Measurements from ENCODE around the gene SUMO4. TPM values are rescaled to one million over a fixed set of nuclear protein-coding genes. Genes with fewer than 3 reads are reported as not detected.

Gene SUMO4
- total RNA-seq, 1 donor from 2014 or later: 0.82 TPM

GRCh38 chr6:149436647-149437046, 36.6 kb downstream of the SUMO4 start:
- DNase-seq (ENCODE audit: low spot score): no peak
- H3K4me2 ChIP-seq: no peak overlapping the region
- no peak overlapping the region for H3K27ac Mint-ChIP-seq
- no peaks in the 10 kb centered on the region for H3K9me3 ChIP-seq (ENCODE audit: low read depth)
- no peaks in the 10 kb centered on the region for H3K9me3 Mint-ChIP-seq
- no peak overlapping the region for H3K27ac ChIP-seq
- H3K36me3 Mint-ChIP-seq: no peaks in the 10 kb centered on the region
- no peaks in the 10 kb centered on the region for H3K36me3 ChIP-seq
- H3K4me1 ChIP-seq: peaks cover 2% of the 10 kb centered on the region
- no peaks in the 10 kb centered on the region for H4K20me1 ChIP-seq (ENCODE audit: low read depth)
- peaks cover 7% of the 10 kb centered on the region for H3F3A ChIP-seq (ENCODE audit: low read depth)
- TF ChIP-seq EZH2phosphoT487 (IDR thresholded peaks at IDR 0.05) (no peak), EZH2 (IDR thresholded peaks at IDR 0.05) (no peak), CTCF (IDR thresholded peaks at IDR 0.05) (no peak)
- H3K4me3 Mint-ChIP-seq: no peak overlapping the region
- no peaks in the 10 kb centered on the region for H3K79me2 ChIP-seq (ENCODE audit: low read depth)
- H2AFZ ChIP-seq (replicated peaks): no peak overlapping the region
- H3K27me3 Mint-ChIP-seq (ENCODE audit: insufficient read depth, low read depth): peaks cover 2% of the 10 kb centered on the region
- H3K9ac ChIP-seq: no peak overlapping the region
- peaks cover 13% of the 10 kb centered on the region for H3K4me1 Mint-ChIP-seq
- H3K27me3 ChIP-seq: no peaks in the 10 kb centered on the region
- H3K4me3 ChIP-seq: no peak overlapping the region

- H3K4me1 Mint-ChIP-seq: peaks cover 11% of the 10 kb centered on the region
- H3K27me3 Mint-ChIP-seq (ENCODE audit: insufficient read depth, low read depth): peaks cover 2% of the 10 kb centered on the region
- no peak overlapping the region for H3K4me3 Mint-ChIP-seq
- no peak overlapping the region for H3K4me2 ChIP-seq
- no peaks in the 10 kb centered on the region for H3K79me2 ChIP-seq (ENCODE audit: low read depth)
- no peaks in the 10 kb centered on the region for H3K9me3 Mint-ChIP-seq
- no peaks in the 10 kb centered on the region for H3K27me3 ChIP-seq
- H3F3A ChIP-seq (ENCODE audit: low read depth): peaks cover 5% of the 10 kb centered on the region
- H3K27ac ChIP-seq: no peak overlapping the region
- no peak for DNase-seq (ENCODE audit: low spot score)
- H3K9ac ChIP-seq: no peak overlapping the region
- no peak overlapping the region for H2AFZ ChIP-seq (replicated peaks)
- H3K36me3 Mint-ChIP-seq: no peaks in the 10 kb centered on the region
- no peaks in the 10 kb centered on the region for H3K36me3 ChIP-seq
- H3K4me1 ChIP-seq: no peaks in the 10 kb centered on the region
- no peaks in the 10 kb centered on the region for H4K20me1 ChIP-seq (ENCODE audit: low read depth)
- H3K27ac Mint-ChIP-seq: no peak overlapping the region
- H3K9me3 ChIP-seq (ENCODE audit: low read depth): no peaks in the 10 kb centered on the region
- no peak overlapping the region for H3K4me3 ChIP-seq
- TF ChIP-seq EZH2 (IDR thresholded peaks at IDR 0.05) (no peak), EZH2phosphoT487 (IDR thresholded peaks at IDR 0.05) (no peak)
Measured at GRCh38 chr6:149437212-149437611, 37.1 kb downstream of the SUMO4 start.

- Histone ChIP-seq H3K36me3 (no peaks in the 10 kb centered on the region), H3K4me1 (no peaks in the 10 kb centered on the region), H3K4me2 (no peak overlapping the region), H2AFZ (replicated peaks) (no peak overlapping the region), H3K79me2 (ENCODE audit: low read depth) (no peaks in the 10 kb centered on the region), H3F3A (ENCODE audit: low read depth) (no peaks in the 10 kb centered on the region), H4K20me1 (ENCODE audit: low read depth) (no peaks in the 10 kb centered on the region), H3K27me3 (no peaks in the 10 kb centered on the region), H3K27ac (no peak overlapping the region), H3K4me3 (no peak overlapping the region), H3K9me3 (ENCODE audit: low read depth) (no peaks in the 10 kb centered on the region), H3K9ac (no peak overlapping the region)
- H3K4me3 Mint-ChIP-seq: no peak overlapping the region
- no peaks in the 10 kb centered on the region for H3K36me3 Mint-ChIP-seq
- H3K4me1 Mint-ChIP-seq: peaks cover 17% of the 10 kb centered on the region
- H3K27me3 Mint-ChIP-seq (ENCODE audit: insufficient read depth, low read depth): peaks cover 2% of the 10 kb centered on the region
- TF ChIP-seq EZH2phosphoT487 (IDR thresholded peaks at IDR 0.05) (no peak), EZH2 (IDR thresholded peaks at IDR 0.05) (no peak), CTCF (IDR thresholded peaks at IDR 0.05) (no peak)
- DNase-seq (ENCODE audit: low spot score): no peak
- H3K9me3 Mint-ChIP-seq: no peaks in the 10 kb centered on the region
- H3K27ac Mint-ChIP-seq: no peak overlapping the region
Measured at GRCh38 chr6:149438855-149439254, 38.8 kb downstream of the SUMO4 start.

- Mint-ChIP-seq H3K36me3 (no peaks in the 10 kb centered on the region), H3K4me3 (no peak overlapping the region), H3K27me3 (ENCODE audit: insufficient read depth, low read depth) (peaks cover 3% of the 10 kb centered on the region), H3K27ac (no peak overlapping the region), H3K9me3 (no peaks in the 10 kb centered on the region), H3K4me1 (peaks cover 19% of the 10 kb centered on the region)
- Histone ChIP-seq H2AFZ (replicated peaks) (no peak overlapping the region), H3K4me2 (no peak overlapping the region), H4K20me1 (ENCODE audit: low read depth) (no peaks in the 10 kb centered on the region), H3F3A (ENCODE audit: low read depth) (no peaks in the 10 kb centered on the region), H3K36me3 (no peaks in the 10 kb centered on the region), H3K9me3 (ENCODE audit: low read depth) (no peaks in the 10 kb centered on the region), H3K79me2 (ENCODE audit: low read depth) (no peaks in the 10 kb centered on the region), H3K27ac (no peak overlapping the region), H3K27me3 (no peaks in the 10 kb centered on the region), H3K9ac (no peak overlapping the region), H3K4me1 (no peaks in the 10 kb centered on the region), H3K4me3 (no peak overlapping the region)
- TF ChIP-seq EZH2phosphoT487 (IDR thresholded peaks at IDR 0.05) (no peak), EZH2 (IDR thresholded peaks at IDR 0.05) (no peak), CTCF (IDR thresholded peaks at IDR 0.05) (no peak)
- DNase-seq (ENCODE audit: low spot score): no peak
Measured at GRCh38 chr6:149439626-149440025, 39.6 kb downstream of the SUMO4 start.

Data from neural progenitor cell (in vitro differentiated cells).